Measurements from ENCODE around the gene FIBP. TPM values are rescaled to one million over a fixed set of nuclear protein-coding genes. Genes with fewer than 3 reads are reported as not detected.
"Not testable (repeated sequence)": the region's sequence is repeated elsewhere in the genome, so short reads cannot be mapped to it uniquely, and the experiment has no call there.

FIBP gene
- total RNA-seq, 1 experiment from 2014 or later = 105 TPM

DNA sequence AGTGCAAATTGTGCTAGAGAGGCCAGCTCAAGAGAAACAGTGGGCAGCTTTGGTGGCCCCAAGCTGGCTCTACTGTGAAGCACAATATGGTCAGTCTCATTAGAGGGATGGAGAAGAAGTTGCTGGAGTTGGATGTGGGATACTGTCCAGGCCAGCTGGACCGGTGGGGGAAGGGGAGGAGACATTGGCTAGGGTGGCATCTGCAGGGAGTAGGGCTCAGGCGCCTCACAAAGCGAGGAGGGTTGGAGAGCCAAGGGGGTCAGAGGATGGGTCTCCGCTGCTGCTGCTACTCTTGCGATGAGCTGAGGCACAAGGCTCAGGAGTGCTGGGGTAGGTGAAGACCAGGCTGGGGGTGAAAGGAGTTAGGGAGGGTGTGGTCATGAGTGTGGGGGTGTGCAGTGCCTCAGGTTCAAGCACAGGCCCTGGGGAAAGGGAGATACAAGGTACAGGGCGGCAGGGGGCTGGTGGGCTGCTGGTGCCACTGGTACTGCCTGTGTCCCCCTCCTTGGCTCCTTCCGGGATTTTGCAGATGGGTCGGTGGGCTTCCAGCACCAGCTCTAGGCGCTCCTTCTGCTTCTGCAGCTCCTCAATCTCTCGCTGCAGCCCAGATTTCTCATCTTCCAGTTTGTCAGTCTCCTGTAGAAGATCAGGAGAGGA is 4.5 kb upstream of the FIBP start:
- Histone ChIP-seq H3K4me1 (replicated peaks; ENCODE audit: insufficient read depth) (peaks cover 39% of the 10 kb centered on the region), H3K27ac (0 out of 2 replicates have a peak overlapping the region, but pooled peaks have one; percentile 64), H3K27me3 (ENCODE audit: insufficient read depth, low read depth) (no peaks in the 10 kb centered on the region), H3K79me2 (ENCODE audit: low read depth) (peaks cover 64% of the 10 kb centered on the region), H3K36me3 (ENCODE audit: low read depth) (peaks cover 18% of the 10 kb centered on the region), H3K4me3 (peak overlapping the region; percentile 80; the same call in 1 of the 2 replicates), H3K9me3 (ENCODE audit: insufficient read depth, low read depth) (no peaks in the 10 kb centered on the region), H3F3A (ENCODE audit: insufficient read depth, low read depth) (peaks cover 93% of the 10 kb centered on the region), H2AFZ (no peak overlapping the region), H3K4me2 (peak overlapping the region; percentile 98), H4K20me1 (ENCODE audit: insufficient read depth) (peaks cover 45% of the 10 kb centered on the region), H3K9me2 (ENCODE audit: insufficient read depth) (no peaks in the 10 kb centered on the region)
- TF ChIP-seq, protein P1, sequence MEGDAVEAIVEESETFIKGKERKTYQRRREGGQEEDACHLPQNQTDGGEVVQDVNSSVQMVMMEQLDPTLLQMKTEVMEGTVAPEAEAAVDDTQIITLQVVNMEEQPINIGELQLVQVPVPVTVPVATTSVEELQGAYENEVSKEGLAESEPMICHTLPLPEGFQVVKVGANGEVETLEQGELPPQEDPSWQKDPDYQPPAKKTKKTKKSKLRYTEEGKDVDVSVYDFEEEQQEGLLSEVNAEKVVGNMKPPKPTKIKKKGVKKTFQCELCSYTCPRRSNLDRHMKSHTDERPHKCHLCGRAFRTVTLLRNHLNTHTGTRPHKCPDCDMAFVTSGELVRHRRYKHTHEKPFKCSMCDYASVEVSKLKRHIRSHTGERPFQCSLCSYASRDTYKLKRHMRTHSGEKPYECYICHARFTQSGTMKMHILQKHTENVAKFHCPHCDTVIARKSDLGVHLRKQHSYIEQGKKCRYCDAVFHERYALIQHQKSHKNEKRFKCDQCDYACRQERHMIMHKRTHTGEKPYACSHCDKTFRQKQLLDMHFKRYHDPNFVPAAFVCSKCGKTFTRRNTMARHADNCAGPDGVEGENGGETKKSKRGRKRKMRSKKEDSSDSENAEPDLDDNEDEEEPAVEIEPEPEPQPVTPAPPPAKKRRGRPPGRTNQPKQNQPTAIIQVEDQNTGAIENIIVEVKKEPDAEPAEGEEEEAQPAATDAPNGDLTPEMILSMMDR (conservative IDR thresholded peaks at IDR 0.05) = no peak
- no peak for TF ChIP-seq EZH2 (IDR thresholded peaks at IDR 0.05; ENCODE audit: low read depth)
- POLR2A ChIA-PET (ENCODE audit: unreplicated experiment) = interaction anchor here (0.6 to 3.2 kb wide), 3 partner anchors 23 to 100 kb away, joined by 3 to 25 read pairs (median 4); no protein-coding TSS in a partner anchor
- intact Hi-C loops (cut with micrococcal nuclease; ENCODE audit: unreplicated experiment) = no loop called here
- CTCF ChIA-PET = no interaction called here
- BruUV-seq (replicated peaks) = no TSS peak
- no peak for DNase-seq

GRCh38 chr11:65892137-65892540 is 3.9 kb upstream of the FIBP start:
- DNase-seq; H3K9me2 ChIP-seq (ENCODE audit: insufficient read depth); H3K27me3 ChIP-seq (ENCODE audit: insufficient read depth, low read depth); H3K9me3 ChIP-seq (ENCODE audit: insufficient read depth, low read depth); intact Hi-C loops (cut with micrococcal nuclease; ENCODE audit: unreplicated experiment); BruUV-seq (replicated peaks); H2AFZ ChIP-seq: not testable (repeated sequence)
- POLR2A ChIA-PET (ENCODE audit: unreplicated experiment) = interaction anchor here (0.7 to 3.2 kb wide), 2 partner anchors 24 to 33 kb away, joined by 4 to 25 read pairs; no protein-coding TSS in a partner anchor
- Histone ChIP-seq H3K27ac (peak overlapping the region; percentile 64), H3K79me2 (ENCODE audit: low read depth) (peaks cover 64% of the 10 kb centered on the region), H3K4me3 (peak overlapping the region; percentile 80), H3K4me1 (replicated peaks; ENCODE audit: insufficient read depth) (peaks cover 38% of the 10 kb centered on the region), H3K36me3 (ENCODE audit: low read depth) (peaks cover 13% of the 10 kb centered on the region), H3F3A (ENCODE audit: insufficient read depth, low read depth) (peaks cover 93% of the 10 kb centered on the region), H3K4me2 (peak overlapping the region; percentile 98), H4K20me1 (ENCODE audit: insufficient read depth) (peaks cover 38% of the 10 kb centered on the region)
- CTCF ChIA-PET = interaction anchor here (2.0 kb wide), 1 partner anchor 26 kb away, joined by 7 read pairs; no protein-coding TSS in a partner anchor

- peaks cover 12% of the 10 kb centered on the region; the same call in 1 of the 2 replicates for H3K36me3 ChIP-seq (ENCODE audit: low read depth)
- H3K27ac ChIP-seq = peak overlapping the region; percentile 64
- ChIA-PET CTCF (interaction anchor here (0.6 to 2.0 kb wide), 4 partner anchors 26 to 239 kb away, joined by 3 to 7 read pairs (median 6); partner anchors contain the start of gene MUS81), POLR2A (ENCODE audit: unreplicated experiment) (interaction anchor here (0.6 to 3.2 kb wide), 8 partner anchors 11 to 1113 kb away, joined by 3 to 25 read pairs (median 4); partner anchors contain the start of genes SF1 and VPS51)
- intact Hi-C loops (cut with micrococcal nuclease; ENCODE audit: unreplicated experiment) = no loop called here
- peak overlapping the region; percentile 98 for H3K4me2 ChIP-seq
- no peaks in the 10 kb centered on the region for H3K9me3 ChIP-seq (ENCODE audit: insufficient read depth, low read depth)
- peaks cover 92% of the 10 kb centered on the region for H3F3A ChIP-seq (ENCODE audit: insufficient read depth, low read depth)
- H3K27me3 ChIP-seq (ENCODE audit: insufficient read depth, low read depth) = no peaks in the 10 kb centered on the region
- TSS peak; percentile 47 for BruUV-seq (replicated peaks)
- H4K20me1 ChIP-seq (ENCODE audit: insufficient read depth) = peaks cover 32% of the 10 kb centered on the region
- no peaks in the 10 kb centered on the region for H3K9me2 ChIP-seq (ENCODE audit: insufficient read depth)
- H3K4me3 ChIP-seq = peak overlapping the region; percentile 80
- no peak for TF ChIP-seq EZH2 (IDR thresholded peaks at IDR 0.05; ENCODE audit: low read depth)
- TF ChIP-seq, protein P1 (conservative IDR thresholded peaks at IDR 0.05) = peak; percentile 27; the same call in 1 of the 2 replicates
- H3K4me1 ChIP-seq (replicated peaks; ENCODE audit: insufficient read depth) = peaks cover 38% of the 10 kb centered on the region
- H3K79me2 ChIP-seq (ENCODE audit: low read depth) = peaks cover 64% of the 10 kb centered on the region
- peak in 1 of 2 experiments; percentile 58 for DNase-seq
- H2AFZ ChIP-seq = no peak overlapping the region
Measured at GRCh38 chr11:65891219-65892136, 3.2 kb upstream of the FIBP start.

Measured in PC-9 (cell line).